ENCODE measurements around the gene ANKRD63. TPM values are rescaled to one million over a fixed set of nuclear protein-coding genes. Genes with fewer than 3 reads are reported as not detected.

The ANKRD63 gene
- total and polyA plus RNA-seq, 2 of the 13 experiments (the other 11 are each of a cell fraction or from before 2014, with no cell fraction given): not detected

DNA sequence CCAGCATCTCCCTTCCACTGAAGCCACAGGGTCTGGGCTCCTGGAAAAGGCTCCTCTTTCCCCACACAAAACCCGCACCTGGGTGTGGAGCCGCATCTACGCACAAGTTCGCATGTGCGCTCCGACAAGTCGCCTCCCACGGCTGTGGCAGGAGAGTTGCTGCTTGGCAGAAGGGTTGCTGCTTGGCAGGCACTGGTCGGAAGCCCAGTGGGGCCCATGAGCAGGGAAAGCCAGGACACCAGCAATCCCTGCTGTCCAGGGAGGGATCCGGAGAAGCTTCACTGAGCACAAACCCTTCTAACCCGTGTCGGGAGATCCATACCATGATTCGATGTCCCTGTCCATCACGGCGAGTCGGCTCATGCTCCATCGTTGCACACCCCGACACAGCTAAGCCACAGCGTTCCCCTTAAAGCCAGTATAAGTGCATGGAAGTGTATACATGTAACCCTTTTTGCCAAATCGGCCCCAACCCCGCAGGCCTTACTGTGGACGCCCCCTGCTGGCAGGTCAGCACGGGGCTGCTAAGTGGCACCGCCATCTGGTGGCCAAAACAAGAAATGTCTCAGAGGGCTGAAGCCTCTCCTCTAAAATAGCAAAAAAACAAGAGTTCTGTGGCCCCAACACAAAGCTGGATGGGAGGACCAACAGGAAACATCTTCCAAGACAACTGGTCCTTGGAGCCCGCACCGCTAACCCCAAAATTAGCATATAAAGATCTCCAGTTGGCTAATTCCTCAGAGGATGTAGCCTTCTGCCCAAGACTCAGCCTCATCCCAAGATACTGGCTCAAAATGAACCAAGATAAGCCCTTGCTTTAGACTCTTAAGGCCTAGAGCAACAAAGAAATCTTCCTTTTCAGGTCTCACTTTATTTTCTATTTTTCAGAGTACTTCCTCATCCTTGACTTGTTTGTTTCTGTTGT is 8.3 kb downstream of the ANKRD63 start (continued):
- no peak for TF ChIP-seq ZBTB2 (CRISPR knock-in tag; IDR thresholded peaks at IDR 0.05; ENCODE audit: low read depth)
- no peak for TF ChIP-seq ZKSCAN5 (CRISPR knock-in tag; IDR thresholded peaks at IDR 0.05)
- TF ChIP-seq ATAD3A (CRISPR knock-in tag; IDR thresholded peaks at IDR 0.05): no peak
- no peak for TF ChIP-seq NFIB (CRISPR knock-in tag; IDR thresholded peaks at IDR 0.05; ENCODE audit: borderline replicate concordance)
- no peak for TF ChIP-seq NAIF1 (CRISPR knock-in tag; IDR thresholded peaks at IDR 0.05; ENCODE audit: borderline replicate concordance)
- TF ChIP-seq MEIS1 (CRISPR knock-in tag; IDR thresholded peaks at IDR 0.05; ENCODE audit: borderline replicate concordance): no peak
- TF ChIP-seq, protein P1, sequence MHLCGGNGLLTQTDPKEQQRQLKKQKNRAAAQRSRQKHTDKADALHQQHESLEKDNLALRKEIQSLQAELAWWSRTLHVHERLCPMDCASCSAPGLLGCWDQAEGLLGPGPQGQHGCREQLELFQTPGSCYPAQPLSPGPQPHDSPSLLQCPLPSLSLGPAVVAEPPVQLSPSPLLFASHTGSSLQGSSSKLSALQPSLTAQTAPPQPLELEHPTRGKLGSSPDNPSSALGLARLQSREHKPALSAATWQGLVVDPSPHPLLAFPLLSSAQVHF (CRISPR knock-in tag; IDR thresholded peaks at IDR 0.05): no peak
- TF ChIP-seq ZNF605 (CRISPR knock-in tag; IDR thresholded peaks at IDR 0.05): peak; percentile 46; the same call in 1 of the 2 replicates
- TF ChIP-seq ARNT (IDR thresholded peaks at IDR 0.05): no peak
- peak; percentile 45; the same call in 1 of the 2 replicates for TF ChIP-seq CBFB (CRISPR knock-in tag; IDR thresholded peaks at IDR 0.05)
- 0 out of 2 replicates have a peak, but pooled peaks have one; percentile 34 for TF ChIP-seq ZNF317 (CRISPR knock-in tag; IDR thresholded peaks at IDR 0.05)
- TF ChIP-seq RARA (CRISPR knock-in tag; IDR thresholded peaks at IDR 0.05): 0 out of 2 replicates have a peak, but pooled peaks have one; percentile 10
- TF ChIP-seq ZNF460 (CRISPR knock-in tag; IDR thresholded peaks at IDR 0.05; ENCODE audit: borderline replicate concordance): no peak
- TF ChIP-seq, protein P2, sequence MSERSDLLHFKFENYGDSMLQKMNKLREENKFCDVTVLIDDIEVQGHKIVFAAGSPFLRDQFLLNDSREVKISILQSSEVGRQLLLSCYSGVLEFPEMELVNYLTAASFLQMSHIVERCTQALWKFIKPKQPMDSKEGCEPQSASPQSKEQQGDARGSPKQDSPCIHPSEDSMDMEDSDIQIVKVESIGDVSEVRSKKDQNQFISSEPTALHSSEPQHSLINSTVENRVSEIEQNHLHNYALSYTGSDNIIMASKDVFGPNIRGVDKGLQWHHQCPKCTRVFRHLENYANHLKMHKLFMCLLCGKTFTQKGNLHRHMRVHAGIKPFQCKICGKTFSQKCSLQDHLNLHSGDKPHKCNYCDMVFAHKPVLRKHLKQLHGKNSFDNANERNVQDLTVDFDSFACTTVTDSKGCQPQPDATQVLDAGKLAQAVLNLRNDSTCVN (CRISPR knock-in tag; IDR thresholded peaks at IDR 0.05; ENCODE audit: borderline replicate concordance): no peak
- TF ChIP-seq MTF2 (CRISPR knock-in tag; IDR thresholded peaks at IDR 0.05; ENCODE audit: borderline replicate concordance): 0 out of 2 replicates have a peak, but pooled peaks have one; percentile 63
- TF ChIP-seq, protein P3, sequence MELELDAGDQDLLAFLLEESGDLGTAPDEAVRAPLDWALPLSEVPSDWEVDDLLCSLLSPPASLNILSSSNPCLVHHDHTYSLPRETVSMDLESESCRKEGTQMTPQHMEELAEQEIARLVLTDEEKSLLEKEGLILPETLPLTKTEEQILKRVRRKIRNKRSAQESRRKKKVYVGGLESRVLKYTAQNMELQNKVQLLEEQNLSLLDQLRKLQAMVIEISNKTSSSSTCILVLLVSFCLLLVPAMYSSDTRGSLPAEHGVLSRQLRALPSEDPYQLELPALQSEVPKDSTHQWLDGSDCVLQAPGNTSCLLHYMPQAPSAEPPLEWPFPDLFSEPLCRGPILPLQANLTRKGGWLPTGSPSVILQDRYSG (CRISPR knock-in tag; IDR thresholded peaks at IDR 0.05): no peak
- no peak for TF ChIP-seq ZNF207 (IDR thresholded peaks at IDR 0.05; ENCODE audit: borderline replicate concordance)
- TF ChIP-seq RERE (CRISPR knock-in tag; IDR thresholded peaks at IDR 0.05; ENCODE audit: low read depth): no peak
- TF ChIP-seq ZNF530 (CRISPR knock-in tag; IDR thresholded peaks at IDR 0.05; ENCODE audit: low read depth): no peak
